ENCODE measurements around the gene MAP1LC3B. TPM values are rescaled to one million over a fixed set of nuclear protein-coding genes. Genes with fewer than 3 reads are reported as not detected.

The MAP1LC3B gene
- total RNA-seq, 1 donor from 2014 or later = 297 TPM

DNA sequence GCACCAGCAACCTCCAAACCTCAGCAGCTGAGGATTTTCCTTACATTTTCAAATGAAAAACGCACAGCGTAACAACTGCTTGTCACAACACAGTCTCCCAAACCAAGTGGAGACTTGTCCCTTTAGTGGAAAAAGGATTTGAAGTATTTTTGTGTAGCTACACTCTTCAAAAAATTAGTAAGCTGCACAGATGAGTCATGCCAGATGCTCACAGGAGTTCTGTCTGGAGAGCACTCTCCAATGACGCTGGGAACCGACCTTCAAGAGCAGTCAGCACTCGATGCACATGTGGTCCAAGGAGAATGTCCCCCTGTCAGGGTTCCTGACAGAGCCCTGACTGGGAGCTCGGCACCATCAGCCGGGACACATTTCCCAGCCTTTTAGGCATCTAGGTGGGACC, 39.8 kb downstream of the MAP1LC3B start:
- peaks cover 24% of the 10 kb centered on the region for H3K4me1 Mint-ChIP-seq (ENCODE audit: low read depth, unreplicated experiment)
- no peak for DNase-seq
- H3K4me3 Mint-ChIP-seq (ENCODE audit: unreplicated experiment) = no peak overlapping the region
- no peak for TF ChIP-seq CTCF (IDR thresholded peaks at IDR 0.05; ENCODE audit: partially characterized antibody, unreplicated experiment)
- H3K9me3 Mint-ChIP-seq (ENCODE audit: unreplicated experiment) = peaks cover 4% of the 10 kb centered on the region
- peaks cover 5% of the 10 kb centered on the region for H3K36me3 Mint-ChIP-seq (ENCODE audit: unreplicated experiment)
- peak overlapping the region; percentile 70 for H3K27ac Mint-ChIP-seq (ENCODE audit: unreplicated experiment)
- H3K27me3 Mint-ChIP-seq (ENCODE audit: unreplicated experiment) = peaks cover 1% of the 10 kb centered on the region

GRCh38 chr16:87432330-87432915, 40.3 kb downstream of the MAP1LC3B start:
- Mint-ChIP-seq H3K27ac (ENCODE audit: unreplicated experiment) (peak overlapping the region; percentile 48), H3K27me3 (ENCODE audit: unreplicated experiment) (peaks cover 1% of the 10 kb centered on the region), H3K4me3 (ENCODE audit: unreplicated experiment) (no peak overlapping the region), H3K36me3 (ENCODE audit: unreplicated experiment) (peaks cover 5% of the 10 kb centered on the region), H3K9me3 (ENCODE audit: unreplicated experiment) (peaks cover 4% of the 10 kb centered on the region), H3K4me1 (ENCODE audit: low read depth, unreplicated experiment) (peaks cover 24% of the 10 kb centered on the region)
- no peak for DNase-seq
- TF ChIP-seq CTCF (IDR thresholded peaks at IDR 0.05; ENCODE audit: partially characterized antibody, unreplicated experiment) = no peak

GRCh38 chr16:87434146-87434667, 42.1 kb downstream of the MAP1LC3B start:
- no peak overlapping the region for H3K4me3 Mint-ChIP-seq (ENCODE audit: unreplicated experiment)
- peaks cover 24% of the 10 kb centered on the region for H3K4me1 Mint-ChIP-seq (ENCODE audit: low read depth, unreplicated experiment)
- H3K27me3 Mint-ChIP-seq (ENCODE audit: unreplicated experiment) = peaks cover 1% of the 10 kb centered on the region
- no peak overlapping the region for H3K27ac Mint-ChIP-seq (ENCODE audit: unreplicated experiment)
- peaks cover 4% of the 10 kb centered on the region for H3K9me3 Mint-ChIP-seq (ENCODE audit: unreplicated experiment)
- no peak for TF ChIP-seq CTCF (IDR thresholded peaks at IDR 0.05; ENCODE audit: partially characterized antibody, unreplicated experiment)
- H3K36me3 Mint-ChIP-seq (ENCODE audit: unreplicated experiment) = peaks cover 5% of the 10 kb centered on the region
- no peak for DNase-seq

- H3K9me3 Mint-ChIP-seq (ENCODE audit: unreplicated experiment) = peaks cover 4% of the 10 kb centered on the region
- no peak overlapping the region for H3K27ac Mint-ChIP-seq (ENCODE audit: unreplicated experiment)
- H3K27me3 Mint-ChIP-seq (ENCODE audit: unreplicated experiment) = peaks cover 1% of the 10 kb centered on the region
- no peak for DNase-seq
- TF ChIP-seq CTCF (IDR thresholded peaks at IDR 0.05; ENCODE audit: partially characterized antibody, unreplicated experiment) = no peak
- H3K4me3 Mint-ChIP-seq (ENCODE audit: unreplicated experiment) = no peak overlapping the region
- peaks cover 5% of the 10 kb centered on the region for H3K36me3 Mint-ChIP-seq (ENCODE audit: unreplicated experiment)
- H3K4me1 Mint-ChIP-seq (ENCODE audit: low read depth, unreplicated experiment) = peaks cover 24% of the 10 kb centered on the region
These were observed 43.5 kb downstream of the MAP1LC3B start for GRCh38 chr16:87435372-87436224.
